GM21423 (cell line): ENCODE results near the gene NAAA.
"Not testable (repeated sequence)": the region's sequence is repeated elsewhere in the genome, so short reads cannot be mapped to it uniquely, and the experiment has no call there.

Experiments
- ATAC-seq: cut with Tn5 transposase; IDR thresholded peaks from one replicate; pipeline ENCODE4 v1.9.1; 2021; ENCODE audit warnings: mild to moderate bottlenecking, moderate library complexity; ENCODE audit not compliant: unreplicated experiment

NAAA gene

DNA sequence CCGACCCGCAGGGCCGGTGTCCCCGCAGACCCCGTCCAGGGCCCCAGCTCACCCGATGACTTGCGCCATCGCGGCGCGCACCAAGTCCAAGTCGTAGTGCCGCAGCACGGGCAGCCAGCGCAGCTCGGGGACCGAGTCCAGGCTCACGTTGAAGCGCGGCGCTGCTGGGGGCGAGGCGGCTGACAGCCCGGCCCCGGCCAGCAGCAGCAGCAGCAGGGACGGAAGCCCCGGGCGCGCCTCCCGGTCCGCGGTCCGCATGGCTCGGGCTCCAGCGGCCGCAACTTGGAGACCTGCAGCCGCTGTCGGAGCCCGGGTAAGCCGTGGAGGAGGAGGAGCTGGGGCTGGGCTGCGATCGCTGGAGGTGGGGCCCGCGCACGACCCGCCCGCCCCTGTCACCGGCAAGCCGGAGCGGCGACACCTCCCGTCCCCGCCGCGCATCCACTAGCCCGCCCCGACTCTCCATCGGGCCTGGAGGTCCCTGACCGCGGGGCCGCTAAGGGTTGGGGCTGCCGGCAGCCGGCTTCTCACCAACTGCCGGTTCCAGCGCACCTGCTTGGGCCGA is at the start of gene NAAA:
Gene NAAA (minus strand): TSS at position 322 of the 562 bp plus-strand sequence. CDS start 64 bp downstream, at position 258.
- ATAC-seq = peak; percentile 68

DNA sequence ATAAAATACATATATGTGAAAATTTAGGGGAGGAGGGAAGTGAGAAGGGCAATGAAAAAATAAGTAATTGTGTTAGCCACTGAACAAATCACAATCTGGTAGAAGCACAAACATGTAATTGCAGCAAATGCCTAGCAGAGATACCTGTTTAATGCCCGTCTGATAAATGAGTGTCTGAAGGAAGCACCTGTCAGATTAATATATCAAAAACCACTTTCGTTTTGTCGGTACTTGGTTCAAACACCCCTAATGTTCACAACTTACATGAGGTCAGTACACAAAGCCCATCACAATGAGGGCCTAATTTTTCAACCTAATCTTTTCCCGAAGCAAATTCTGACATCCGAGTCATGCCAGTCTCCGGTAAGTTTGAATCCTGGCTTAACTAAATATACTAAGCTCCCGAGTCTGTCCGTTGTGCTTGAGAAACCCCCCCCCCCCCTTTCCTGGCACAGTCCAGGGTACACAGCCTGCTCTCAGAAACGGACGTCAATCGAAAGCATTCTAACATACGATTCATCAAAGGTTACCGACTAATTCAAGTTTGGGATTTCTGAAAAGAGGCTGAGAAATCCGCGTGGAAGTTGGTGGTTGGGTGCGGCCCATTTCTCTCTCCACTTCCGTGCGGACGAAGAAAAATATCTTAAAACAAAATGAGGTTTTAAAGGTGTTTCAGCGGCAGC is 49.2 kb upstream of the NAAA start:
- ATAC-seq = no peak

DNA sequence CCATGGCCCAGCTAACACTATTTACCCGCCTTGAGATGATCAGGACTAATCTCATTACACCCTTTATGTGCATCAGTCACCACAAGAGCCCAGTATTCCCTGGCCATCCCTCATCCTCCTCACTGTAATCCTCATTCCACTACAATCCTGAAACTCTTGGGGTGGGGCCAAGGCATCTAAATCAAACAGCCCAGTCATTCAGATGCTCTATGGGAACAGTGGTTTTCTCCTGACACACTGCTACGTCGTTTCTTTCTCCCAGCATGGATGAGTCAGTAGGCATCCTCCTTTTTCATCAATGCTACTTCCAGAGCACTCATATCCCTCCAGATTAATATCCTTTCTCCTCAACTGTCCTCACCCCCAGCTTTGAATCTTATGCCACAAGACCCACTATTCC is 44.3 kb upstream of the NAAA start:
- ATAC-seq = no peak

DNA sequence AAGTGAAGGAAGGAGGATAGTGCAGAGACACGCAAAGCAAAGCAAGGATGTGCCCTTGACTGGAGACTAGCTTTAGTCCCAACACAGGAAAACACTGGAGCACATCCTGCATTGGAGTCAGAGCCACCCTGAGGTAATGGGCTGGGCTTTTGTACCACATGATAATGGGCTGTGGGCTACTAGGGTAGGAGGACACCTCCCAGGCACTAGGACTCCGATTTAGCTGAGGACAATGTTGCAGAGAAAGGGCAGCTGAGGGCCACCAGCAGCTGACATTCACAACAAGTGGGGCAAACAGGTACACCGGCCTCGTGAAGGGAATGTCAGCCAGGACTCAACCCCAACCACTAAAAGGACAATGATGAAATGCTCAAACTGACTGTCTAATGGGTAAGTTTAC is 39.8 kb upstream of the NAAA start:
- ATAC-seq = no peak

DNA sequence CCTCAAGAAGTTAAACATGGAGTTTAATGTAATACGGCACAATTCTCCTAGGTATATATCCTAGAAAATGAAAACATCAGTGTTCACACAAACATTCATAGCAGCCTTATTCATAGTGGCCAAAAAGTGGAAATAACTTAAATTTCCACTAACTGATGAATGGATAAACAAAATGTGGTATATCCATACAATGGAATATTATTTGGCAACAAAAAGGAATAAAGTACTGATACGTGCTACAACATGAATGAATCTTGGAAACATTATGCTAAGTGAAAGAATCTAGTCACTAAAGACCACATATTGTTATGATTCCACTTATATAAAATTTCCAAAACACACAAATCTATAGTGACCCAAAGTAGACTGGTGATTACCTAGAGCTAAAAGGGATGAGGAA is 35.4 kb upstream of the NAAA start:
- no peak for ATAC-seq

DNA sequence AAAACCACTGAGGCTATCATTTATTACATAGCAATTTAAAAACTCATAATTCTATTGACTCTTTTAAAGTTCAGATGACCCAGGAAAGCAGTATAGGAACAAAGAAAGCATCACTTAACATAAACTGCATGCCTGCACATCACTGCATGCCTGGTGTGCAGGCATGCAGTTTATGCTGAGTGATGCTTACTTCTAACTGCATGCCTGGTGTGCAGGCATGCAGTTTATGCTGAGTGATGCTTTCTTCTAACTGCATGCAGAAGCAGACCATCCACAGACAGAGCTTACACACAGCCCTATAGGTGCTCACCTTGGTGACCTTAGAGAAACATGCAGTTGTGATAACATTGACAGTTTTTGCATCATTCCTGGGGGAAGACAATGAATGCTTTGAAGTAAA is 33.0 kb upstream of the NAAA start:
- no peak for ATAC-seq

DNA sequence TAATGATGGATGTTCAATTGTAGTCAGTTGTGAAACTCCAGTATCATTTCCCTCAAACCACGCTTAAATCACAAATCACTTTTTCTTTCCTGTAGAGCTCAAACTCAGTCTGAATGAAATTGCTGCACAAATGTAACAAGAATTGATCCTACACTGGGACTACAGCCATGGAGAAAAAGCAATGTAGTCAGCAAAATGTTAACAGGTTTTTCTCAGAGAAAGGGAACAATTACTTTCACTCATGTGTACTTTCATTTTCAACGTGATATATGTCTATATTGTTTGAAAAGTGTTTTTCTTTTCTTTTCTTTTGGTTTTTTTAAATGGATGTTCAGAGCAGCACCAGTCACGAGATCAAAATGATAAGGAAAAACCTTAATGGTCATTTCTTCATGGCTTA is 27.3 kb upstream of the NAAA start:
- no peak for ATAC-seq

DNA sequence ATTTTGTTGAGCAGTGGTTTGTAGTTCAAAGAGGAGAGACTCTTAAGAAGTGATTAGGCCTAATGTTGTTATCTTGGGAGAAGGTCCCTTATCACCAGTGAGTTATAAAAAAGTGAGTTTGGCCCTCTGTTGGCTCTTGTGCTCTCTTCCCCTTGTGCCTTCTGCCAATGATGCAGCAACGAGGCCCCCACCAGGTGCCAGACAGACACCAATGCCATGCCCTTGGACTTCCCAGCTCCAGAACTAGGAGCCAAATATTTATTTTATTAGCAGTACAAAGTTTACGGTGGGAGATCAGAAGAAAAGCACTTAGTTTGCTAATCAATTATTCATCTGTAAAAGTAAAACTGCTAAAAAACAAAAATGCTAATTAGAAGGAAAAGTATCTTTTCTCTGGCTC is 22.7 kb upstream of the NAAA start:
- ATAC-seq = no peak

DNA sequence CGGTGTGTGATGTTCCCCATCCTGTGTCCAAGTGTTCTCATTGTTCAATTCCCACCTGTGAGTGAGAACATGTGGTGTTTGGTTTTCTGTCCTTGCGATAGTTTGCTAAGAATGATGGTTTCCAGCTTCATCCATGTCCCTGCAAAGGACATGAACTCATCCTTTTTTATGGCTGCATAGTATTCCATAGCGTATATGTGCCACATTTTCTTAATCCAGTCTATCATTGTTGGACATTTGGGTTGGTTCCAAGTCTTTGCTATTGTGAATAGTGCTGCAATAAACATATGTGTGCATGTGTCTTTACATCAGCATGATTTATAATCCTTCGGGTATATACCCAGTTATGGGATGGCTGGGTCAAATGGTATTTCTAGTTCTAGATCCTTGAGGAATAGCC is 21.3 kb upstream of the NAAA start:
- not testable (repeated sequence) for ATAC-seq

DNA sequence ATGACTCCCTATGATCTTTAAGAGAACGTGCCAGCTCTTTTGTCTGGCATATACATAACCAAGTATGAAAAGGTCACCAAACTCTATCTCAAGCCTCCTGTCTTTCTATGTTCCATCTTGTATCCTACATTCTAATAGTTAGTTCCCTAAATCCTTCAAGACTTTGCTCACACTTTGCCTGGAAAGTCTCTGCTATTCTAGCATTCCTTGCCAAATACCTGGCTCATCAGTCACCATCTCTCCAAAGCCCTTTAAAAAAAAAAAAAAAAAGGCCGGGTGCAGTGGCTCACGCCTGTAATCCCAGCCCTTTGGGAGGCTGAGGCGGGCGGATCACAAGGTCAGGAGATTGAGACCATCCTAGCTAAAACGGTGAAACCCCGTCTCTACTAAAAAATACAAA is 17.7 kb upstream of the NAAA start:
- ATAC-seq = not testable (repeated sequence)

DNA sequence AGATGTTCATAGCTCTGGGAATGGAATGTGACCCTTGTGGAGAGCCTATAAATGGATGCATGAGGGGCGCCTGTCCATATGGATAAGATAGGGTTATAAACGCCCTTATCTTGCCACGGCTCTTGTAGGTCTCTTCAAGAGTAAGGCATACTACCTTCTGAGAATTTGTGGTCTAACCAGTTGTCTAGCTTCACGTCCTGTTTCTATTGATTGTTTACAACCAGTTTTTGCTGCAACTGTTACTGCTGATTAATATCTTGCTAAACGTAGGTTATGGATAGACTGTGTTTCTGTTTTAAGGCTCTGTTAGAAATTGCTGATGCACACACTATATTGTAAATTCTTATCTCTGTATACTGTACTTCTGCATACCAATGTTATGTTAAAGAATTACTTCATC is 14.0 kb upstream of the NAAA start:
- ATAC-seq = not testable (repeated sequence)

DNA sequence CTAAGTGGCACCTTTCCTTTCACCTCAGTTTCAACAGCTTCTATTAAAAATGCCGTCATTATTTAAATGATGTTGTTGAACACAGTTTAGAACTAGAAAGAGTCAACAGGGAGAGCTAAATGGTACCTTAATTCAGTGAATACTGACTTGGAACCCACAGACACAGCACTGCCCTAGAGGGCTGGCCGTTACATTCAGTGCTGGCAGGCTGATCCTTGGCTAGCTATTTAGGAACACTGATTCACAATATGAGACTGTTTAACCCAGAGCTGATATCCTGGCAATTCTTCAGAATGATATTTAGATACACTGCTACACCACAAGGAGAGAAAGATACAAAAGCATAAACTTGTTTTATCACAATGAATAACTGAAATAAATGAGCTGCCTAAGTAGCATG is 12.7 kb upstream of the NAAA start:
- ATAC-seq = no peak

DNA sequence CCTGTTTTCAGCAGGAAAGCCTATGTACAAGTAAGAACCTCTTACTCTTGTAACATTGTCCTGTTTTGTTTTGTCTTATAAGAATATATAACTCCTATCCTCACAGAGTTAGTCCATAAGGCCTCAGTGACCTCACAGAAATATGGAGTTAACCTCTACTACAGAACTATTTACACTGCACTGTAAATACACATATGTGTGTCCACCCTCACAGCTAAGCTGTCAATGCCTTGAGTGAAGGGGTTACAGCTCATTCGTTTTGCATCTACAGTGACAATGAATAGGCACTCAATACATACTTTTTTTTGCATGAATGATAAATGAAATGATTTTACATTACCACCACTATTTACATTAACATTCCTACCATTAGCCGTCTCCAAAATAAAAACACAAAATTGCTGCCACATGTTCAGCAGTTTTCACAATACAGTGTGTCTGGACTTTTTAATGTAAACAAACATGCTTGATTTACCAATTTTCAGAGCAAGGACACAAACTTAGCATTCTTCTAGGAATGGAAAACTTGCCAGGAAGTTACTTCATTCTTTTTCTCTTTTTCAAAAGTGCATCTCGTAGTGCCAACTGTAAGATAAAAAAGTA is 9.5 kb upstream of the NAAA start:
- no peak for ATAC-seq

DNA sequence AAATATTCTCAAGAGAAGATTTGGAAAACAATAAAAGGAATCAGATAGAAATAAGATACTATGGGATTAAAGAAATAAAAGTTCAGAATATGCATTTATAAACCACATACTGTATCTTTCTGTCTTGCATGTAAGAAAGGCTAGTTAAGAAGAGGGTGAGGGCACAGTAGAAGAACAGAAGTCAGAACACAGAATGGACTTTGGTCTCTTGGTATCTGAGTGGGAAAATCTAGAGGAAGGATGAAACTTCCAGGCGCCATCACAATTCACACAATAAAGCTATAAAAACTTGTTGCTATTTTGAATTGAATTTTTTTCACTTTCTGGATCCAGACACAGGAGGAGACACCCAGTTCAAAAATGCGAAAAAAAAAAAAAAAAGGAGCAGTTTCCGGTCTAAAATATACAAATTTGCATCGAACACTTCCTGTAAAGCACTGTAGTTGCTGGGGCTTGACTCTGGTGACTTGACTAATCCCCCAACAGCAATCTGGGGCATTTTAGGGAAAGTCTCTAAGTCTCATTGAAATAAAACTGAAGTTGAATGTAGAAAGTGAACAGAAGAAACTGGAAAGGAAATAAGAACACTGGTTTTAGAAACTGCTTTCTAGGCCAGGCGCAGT is 8.1 kb upstream of the NAAA start:
- no peak for ATAC-seq

DNA sequence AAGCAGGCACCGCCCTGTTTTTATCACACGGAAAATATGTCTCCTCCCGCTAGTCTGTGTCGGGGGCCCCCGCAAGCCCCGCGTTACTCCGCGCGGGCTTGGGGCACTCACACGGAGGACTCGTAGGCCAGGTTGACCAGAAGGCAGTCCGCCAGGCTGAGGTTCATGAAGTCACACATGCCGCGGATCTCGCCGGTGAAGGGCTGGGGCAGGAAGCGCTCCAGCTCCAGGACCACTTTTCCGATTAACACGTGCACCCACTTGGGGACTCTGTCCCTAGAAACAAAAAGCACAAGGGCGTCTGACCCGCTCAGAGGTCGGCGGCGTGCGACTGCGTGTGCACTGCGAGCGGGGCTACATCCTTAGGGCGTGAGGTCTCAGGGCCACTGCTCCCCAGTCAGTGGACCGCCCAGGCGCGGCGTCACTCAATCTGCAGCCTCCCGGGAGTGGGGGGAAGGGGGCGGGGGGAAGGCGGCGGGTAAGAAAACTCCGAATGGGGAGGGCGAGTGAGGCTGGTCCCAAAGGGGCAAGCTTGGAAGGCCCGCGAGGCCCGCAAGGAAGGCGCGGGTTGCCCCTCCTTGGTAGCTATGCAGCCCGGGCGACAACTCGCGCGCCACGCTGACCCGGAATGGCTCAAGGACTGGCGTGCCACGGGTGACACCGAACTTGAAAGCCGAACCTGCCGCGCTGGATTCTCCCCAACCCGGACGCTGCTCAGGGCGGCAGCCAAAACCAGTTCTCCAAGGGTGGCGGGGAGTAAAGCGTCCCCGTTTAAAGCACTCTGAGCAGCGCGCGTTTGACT is 722 bp downstream of the NAAA start:
- peak; percentile 69 for ATAC-seq

DNA sequence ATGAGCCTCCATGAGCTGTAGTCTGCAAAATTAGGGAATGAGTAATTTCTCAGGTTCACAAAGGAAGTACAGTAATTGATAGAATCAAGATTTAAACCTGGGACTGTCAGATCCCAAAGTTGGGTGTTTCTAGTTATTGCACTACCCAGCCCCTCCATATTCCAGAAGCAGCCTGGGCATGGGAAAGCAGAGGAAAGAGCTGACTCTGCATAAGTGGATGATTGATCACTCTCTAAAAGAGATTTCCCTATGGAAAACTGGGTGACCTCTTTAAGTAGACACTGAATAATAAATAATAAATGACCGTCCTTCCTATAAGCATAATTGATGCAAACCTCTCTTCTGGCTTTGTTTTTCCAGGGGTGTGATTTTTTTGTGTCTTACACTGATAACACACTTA is 5.2 kb downstream of the NAAA start:
- ATAC-seq = no peak

DNA sequence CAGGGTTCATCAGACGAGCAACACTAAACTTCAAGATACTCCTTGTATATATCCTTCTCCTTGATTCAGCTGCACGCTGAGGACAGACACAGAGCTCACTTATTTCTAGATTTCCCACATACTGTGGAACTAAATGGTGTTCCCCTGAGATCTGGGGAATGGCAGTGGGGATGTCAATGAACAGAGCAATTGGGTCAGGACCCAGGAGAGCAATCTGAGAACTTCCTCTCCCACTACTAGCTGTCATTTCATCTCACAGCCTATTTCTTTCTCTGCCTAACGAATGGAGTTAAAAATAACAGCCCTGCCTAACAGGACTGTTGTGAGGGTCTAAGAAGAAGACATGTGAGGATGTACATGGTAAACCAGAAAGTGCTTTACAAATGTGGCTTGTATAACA is 10.7 kb downstream of the NAAA start:
- no peak for ATAC-seq

DNA sequence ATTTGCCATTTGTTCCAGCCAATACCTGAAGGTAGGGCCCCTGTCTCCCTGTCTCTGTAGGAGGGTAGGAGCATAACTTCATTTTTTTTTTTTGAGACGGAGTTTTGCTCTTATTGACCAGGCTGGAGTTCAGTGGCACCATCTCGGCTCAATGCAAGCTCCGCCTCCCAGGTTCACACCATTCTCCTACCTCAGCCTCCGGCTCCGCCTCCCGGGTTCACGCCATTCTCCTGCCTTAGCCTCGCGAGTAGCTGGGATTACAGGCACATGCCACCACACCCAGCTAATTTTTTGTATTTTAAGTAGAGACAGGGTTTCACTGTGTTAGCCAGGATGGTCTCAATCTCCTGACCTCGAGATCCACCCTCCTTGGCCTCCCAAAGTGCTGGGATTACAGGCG is 15.9 kb downstream of the NAAA start:
- not testable (repeated sequence) for ATAC-seq

DNA sequence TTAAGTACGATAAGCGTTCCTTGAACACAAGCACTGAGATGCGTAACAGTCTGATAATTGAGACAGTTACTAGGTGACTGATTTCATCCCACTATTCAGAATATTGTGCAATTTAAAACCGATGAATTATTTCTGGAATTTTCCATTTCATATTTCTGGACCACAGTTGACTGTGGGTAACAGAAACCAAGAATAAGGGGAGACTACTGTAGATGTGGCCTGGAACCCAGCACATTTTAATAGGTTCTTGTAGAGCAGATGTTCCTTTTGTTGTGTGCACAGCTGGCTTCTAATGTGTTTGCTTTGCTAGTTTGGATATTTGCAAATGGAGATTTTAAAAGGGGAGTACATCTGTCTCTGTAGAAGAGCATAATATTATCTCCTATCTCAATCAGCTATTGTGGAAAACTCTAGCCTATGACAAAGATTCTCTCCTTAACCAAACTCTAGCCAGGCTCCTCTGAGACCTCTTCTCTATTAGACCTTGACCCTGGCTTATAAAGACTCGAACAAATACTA is 16.4 kb downstream of the NAAA start:
- ATAC-seq = no peak

DNA sequence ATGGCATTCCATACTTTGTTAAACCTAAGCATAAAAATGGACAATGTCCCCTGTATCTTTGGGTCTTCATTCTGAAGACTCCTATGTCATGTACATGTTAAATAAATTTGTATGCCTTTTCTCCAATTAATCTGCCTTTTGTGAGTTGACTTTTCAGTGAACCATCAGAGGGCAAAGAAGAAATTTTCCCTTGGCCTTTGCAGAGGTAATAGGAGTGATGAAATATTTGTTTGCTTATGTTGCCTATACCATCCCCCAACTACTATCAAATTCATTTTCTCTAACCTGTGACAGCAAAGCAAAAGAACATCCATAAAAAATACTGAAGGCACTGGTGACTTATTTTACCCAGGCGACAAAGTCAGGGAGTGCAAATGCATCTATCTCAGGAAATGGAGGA is 18.2 kb downstream of the NAAA start:
- no peak for ATAC-seq

DNA sequence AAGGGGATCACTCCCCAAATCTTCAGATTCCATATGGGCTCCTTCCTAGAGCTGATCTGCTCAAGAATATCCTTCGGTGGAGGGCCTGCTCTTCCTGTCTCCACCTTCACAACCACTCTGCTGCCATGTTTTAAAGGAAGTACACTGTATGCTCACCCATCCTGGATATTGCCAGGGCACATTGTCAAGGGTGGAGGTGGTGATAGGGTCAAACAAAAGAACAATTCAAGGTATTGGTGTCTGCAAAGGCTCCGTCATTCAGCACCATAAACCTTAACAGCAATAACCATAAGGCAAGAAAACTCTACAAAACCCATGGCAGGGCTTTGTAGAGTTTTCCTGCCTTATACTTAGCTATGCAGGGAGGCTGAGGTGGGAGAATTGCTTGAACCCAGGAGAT is 18.9 kb downstream of the NAAA start:
- ATAC-seq = no peak
